T-cell (primary cell): ENCODE data around the gene TTLL11. TPM values are rescaled to one million over a fixed set of nuclear protein-coding genes. Genes with fewer than 3 reads are reported as not detected.

Source experiments
- ATAC-seq, 4 experiments: fragments of 200-7000 bp in 3 of 4; fragments of 150-1000 bp in 1 of 4; cut with Tn5 transposase; replicated peaks in 1 of 4; 1 replicate in 3 of 4; 2 replicates in 1 of 4; pipeline ENCODE4 v1.10.0; 2021; ENCODE audit warnings: moderate library complexity in 3 of 4, mild to moderate bottlenecking in 2 of 4, moderate number of reproducible peaks in 1 of 4
- CTCF ChIA-PET, 2 donors: fragments of 300-600 bp; sonication (Branson Sonifier 250); formaldehyde crosslinking; loops; one replicate each; lab custom pipeline; 2022; ENCODE audit warnings: antibody characterized with exemption in 2 of 2; lab: Charles Lee
- POLR2A ChIA-PET, 2 donors: fragments of 300-600 bp; sonication (Branson Sonifier 250); formaldehyde crosslinking; loops; one replicate each; lab custom pipeline; 2022; ENCODE audit warnings: antibody characterized with exemption in 2 of 2; lab: Charles Lee
- DNase-seq, 35 experiments: peaks; one replicate each; pipeline versions ENCODE4 v3.0.0 to v3.0.0-alpha.2; 2013 to 2023
- H3K27ac ChIP-seq: one replicate; pipeline ENCODE4 v1.5.1; 2013; ENCODE audit warnings: low read length
- H3K27me3 ChIP-seq, 2 experiments: replicated peaks in 1 of 2; 1 replicate in 1 of 2; 2 replicates in 1 of 2; pipeline versions ENCODE4 v1.6.1 to v1.7.0; 2013; ENCODE audit warnings: low read length in 1 of 2, mixed read lengths in 1 of 2; ENCODE audit not compliant: control insufficient read depth in 2 of 2, insufficient read depth in 2 of 2; ENCODE audit errors: extremely low read depth in 1 of 2
- H3K36me3 ChIP-seq, 2 donors: 1 replicate in 1 of 2; 2 replicates in 1 of 2; pipeline versions ENCODE4 v1.6.1 to v1.7.0; 2013; ENCODE audit warnings: low read length in 1 of 2; ENCODE audit not compliant: control insufficient read depth in 2 of 2, insufficient read depth in 1 of 2; ENCODE audit errors: extremely low read depth in 1 of 2
- H3K4me1 ChIP-seq, 2 experiments: 1 replicate in 1 of 2; 2 replicates in 1 of 2; pipeline versions ENCODE4 v1.6.1 to v1.7.0; 2013; ENCODE audit warnings: low read length in 2 of 2, mixed read lengths in 1 of 2; ENCODE audit not compliant: insufficient read depth in 2 of 2, control insufficient read depth in 1 of 2; ENCODE audit errors: extremely low read depth in 1 of 2
- H3K4me3 ChIP-seq, 2 donors: 1 replicate in 1 of 2; 2 replicates in 1 of 2; pipeline versions ENCODE4 v1.5.1 to v1.7.0; 2013; ENCODE audit warnings: mild to moderate bottlenecking in 2 of 2, low read length in 1 of 2, moderate library complexity in 1 of 2; ENCODE audit not compliant: control insufficient read depth in 1 of 2; ENCODE audit errors: extremely low read depth in 1 of 2
- H3K9me3 ChIP-seq: 2 replicates; pipeline ENCODE4 v1.7.0; 2013
- H3K27ac Mint-ChIP-seq, 2 donors: one replicate each; pipeline ENCODE4 v1.8.0; 2020 to 2021; ENCODE audit warnings: mild to moderate bottlenecking in 2 of 2, mixed read lengths in 2 of 2
- H3K27me3 Mint-ChIP-seq, 2 donors: one replicate each; pipeline ENCODE4 v1.8.0; 2021 to 2022; ENCODE audit warnings: mixed read lengths in 2 of 2
- H3K36me3 Mint-ChIP-seq: one replicate; pipeline ENCODE4 v1.8.0; 2021; ENCODE audit warnings: mixed read lengths
- H3K4me1 Mint-ChIP-seq, 3 donors: one replicate each; pipeline ENCODE4 v1.8.0; 2020 to 2022; ENCODE audit warnings: mixed read lengths in 3 of 3, mild to moderate bottlenecking in 1 of 3
- H3K4me3 Mint-ChIP-seq, 3 donors: one replicate each; pipeline ENCODE4 v1.8.0; 2020 to 2022; ENCODE audit warnings: mild to moderate bottlenecking in 3 of 3, mixed read lengths in 3 of 3, moderate library complexity in 3 of 3
- H3K9me3 Mint-ChIP-seq, 3 donors: one replicate each; pipeline ENCODE4 v1.8.0; 2020 to 2022; ENCODE audit warnings: mixed read lengths in 3 of 3
- WGBS: methylation state at CpG from one replicate; pipeline ENCODE4 v1.1.5; 2013; ENCODE audit warnings: missing lambda C conversion rate; ENCODE audit not compliant: insufficient coverage; 5-methylcytosine and 5-hydroxymethylcytosine counted together
- total RNA-seq, 35 experiments: library from RNA in 6 of 35; stranded (reverse) in 6 of 35; fragments of 120-200 nt in 1 of 35; gene quantifications; one replicate each; pipeline versions ENCODE4 v1.2.1 to v1.2.4 and lab custom pipeline; 2013 to 2026

The TTLL11 gene
- total RNA-seq, 5 donors from 2014 or later (not counting 1 experiment from before 2014, with no cell fraction given) = 3.4 to 4.8 (median 4.6) TPM

- peaks cover 0 to 13% of the 10 kb centered on the region in 2 experiments for H3K27me3 ChIP-seq
- Mint-ChIP-seq H3K4me3 (no peak overlapping the region), H3K4me1 (no peaks in the 10 kb centered on the region), H3K27me3 (peaks cover 0 to 12% of the 10 kb centered on the region in 2 donors), H3K9me3 (peaks cover 0 to 10% (median 4%) of the 10 kb centered on the region in 3 donors), H3K36me3 (no peaks in the 10 kb centered on the region), H3K27ac (no peak overlapping the region)
- ATAC-seq (no peak), DNase-seq (no peak)
- POLR2A ChIA-PET = no interaction called here
- WGBS = 72% methylated on average over 3 of the region's 8 CpGs
- no peaks in the 10 kb centered on the region for H3K36me3 ChIP-seq
- CTCF ChIA-PET = no interaction called here
- H3K27ac ChIP-seq = no peak overlapping the region
- no peaks in the 10 kb centered on the region for H3K9me3 ChIP-seq
- H3K4me3 ChIP-seq = no peak overlapping the region
- H3K4me1 ChIP-seq = no peaks in the 10 kb centered on the region
Measured at GRCh38 chr9:121776739-121777637, 316.1 kb downstream of the TTLL11 start.

- peaks cover 0 to 8% of the 10 kb centered on the region in 2 experiments for H3K27me3 ChIP-seq
- no peak for ATAC-seq
- H3K27ac ChIP-seq = no peak overlapping the region
- no peaks in the 10 kb centered on the region for H3K4me1 ChIP-seq
- Mint-ChIP-seq H3K27ac (no peak overlapping the region), H3K36me3 (no peaks in the 10 kb centered on the region), H3K4me3 (no peak overlapping the region), H3K27me3 (peaks cover 0 to 6% of the 10 kb centered on the region in 2 donors), H3K9me3 (peaks cover 0 to 10% (median 4%) of the 10 kb centered on the region in 3 donors), H3K4me1 (no peaks in the 10 kb centered on the region)
- POLR2A ChIA-PET = no interaction called here
- 84% methylated on average over 18 of the region's 23 CpGs for WGBS
- no peaks in the 10 kb centered on the region for H3K36me3 ChIP-seq
- H3K9me3 ChIP-seq = no peaks in the 10 kb centered on the region
- CTCF ChIA-PET = no interaction called here
- DNase-seq = no peak
- no peak overlapping the region for H3K4me3 ChIP-seq
Measured at GRCh38 chr9:121776001-121776738, 316.9 kb downstream of the TTLL11 start.

- POLR2A ChIA-PET = no interaction called here
- H3K36me3 Mint-ChIP-seq = no peaks in the 10 kb centered on the region
- H3K4me3 Mint-ChIP-seq = no peak overlapping the region
- no peak overlapping the region for H3K27ac Mint-ChIP-seq
- H3K9me3 Mint-ChIP-seq = peaks cover 0 to 10% (median 4%) of the 10 kb centered on the region in 3 donors
- H3K4me1 Mint-ChIP-seq = no peaks in the 10 kb centered on the region
- DNase-seq = no peak
- H3K27me3 Mint-ChIP-seq = no peaks in the 10 kb centered on the region
- no peak for ATAC-seq
- H3K4me1 ChIP-seq = no peaks in the 10 kb centered on the region
- whole genome bisulfite sequencing = 83% methylated on average over 16 of the region's 26 CpGs
- no peak overlapping the region for H3K27ac ChIP-seq
- no peaks in the 10 kb centered on the region for H3K9me3 ChIP-seq
- CTCF ChIA-PET = no interaction called here
- no peak overlapping the region for H3K4me3 ChIP-seq
- no peaks in the 10 kb centered on the region for H3K36me3 ChIP-seq
- H3K27me3 ChIP-seq = peaks cover 0 to 3% of the 10 kb centered on the region in 2 experiments
Measured at GRCh38 chr9:121774715-121775613, 318.1 kb downstream of the TTLL11 start.

- Histone ChIP-seq H3K36me3 (no peaks in the 10 kb centered on the region), H3K9me3 (no peaks in the 10 kb centered on the region), H3K4me1 (no peaks in the 10 kb centered on the region), H3K27ac (no peak overlapping the region), H3K4me3 (no peak overlapping the region), H3K27me3 (peaks cover 0 to 3% of the 10 kb centered on the region in 2 experiments)
- H3K27ac Mint-ChIP-seq = no peak overlapping the region
- H3K4me3 Mint-ChIP-seq = no peak overlapping the region
- DNase-seq (no peak), ATAC-seq (no peak)
- 81% methylated on average over 15 of the region's 19 CpGs for WGBS
- ChIA-PET POLR2A (no interaction called here), CTCF (no interaction called here)
- H3K4me1 Mint-ChIP-seq = no peaks in the 10 kb centered on the region
- no peaks in the 10 kb centered on the region for H3K27me3 Mint-ChIP-seq
- peaks cover 0 to 8% (median 4%) of the 10 kb centered on the region in 3 donors for H3K9me3 Mint-ChIP-seq
- no peaks in the 10 kb centered on the region for H3K36me3 Mint-ChIP-seq
Measured at GRCh38 chr9:121773954-121774714, 319.0 kb downstream of the TTLL11 start.

- Mint-ChIP-seq H3K36me3 (no peaks in the 10 kb centered on the region), H3K27ac (no peak overlapping the region), H3K4me1 (no peaks in the 10 kb centered on the region), H3K4me3 (no peak overlapping the region), H3K9me3 (peaks cover 0 to 2% (median 0%) of the 10 kb centered on the region in 3 donors), H3K27me3 (no peaks in the 10 kb centered on the region)
- WGBS = 95% methylated on average over 9 of the region's 18 CpGs
- ATAC-seq = no peak
- H3K27me3 ChIP-seq = peaks cover 0 to 3% of the 10 kb centered on the region in 2 experiments
- H3K4me1 ChIP-seq = no peaks in the 10 kb centered on the region
- POLR2A ChIA-PET = no interaction called here
- no peak for DNase-seq
- CTCF ChIA-PET = no interaction called here
- H3K27ac ChIP-seq = no peak overlapping the region
- no peaks in the 10 kb centered on the region for H3K9me3 ChIP-seq
- H3K36me3 ChIP-seq = no peaks in the 10 kb centered on the region
- H3K4me3 ChIP-seq = no peak overlapping the region
Measured at GRCh38 chr9:121773286-121773953, 319.7 kb downstream of the TTLL11 start.
